NK-92 (cell line): ENCODE data around the gene FXR2.
"Not testable (repeated sequence)": the region's sequence is repeated elsewhere in the genome, so short reads cannot be mapped to it uniquely, and the experiment has no call there.

Source experiments
- DNase-seq: peaks from one replicate; lab custom pipeline; 2025; ENCODE audit not compliant: unreplicated experiment; lab: John Stamatoyannopoulos, UW

The FXR2 gene

DNA sequence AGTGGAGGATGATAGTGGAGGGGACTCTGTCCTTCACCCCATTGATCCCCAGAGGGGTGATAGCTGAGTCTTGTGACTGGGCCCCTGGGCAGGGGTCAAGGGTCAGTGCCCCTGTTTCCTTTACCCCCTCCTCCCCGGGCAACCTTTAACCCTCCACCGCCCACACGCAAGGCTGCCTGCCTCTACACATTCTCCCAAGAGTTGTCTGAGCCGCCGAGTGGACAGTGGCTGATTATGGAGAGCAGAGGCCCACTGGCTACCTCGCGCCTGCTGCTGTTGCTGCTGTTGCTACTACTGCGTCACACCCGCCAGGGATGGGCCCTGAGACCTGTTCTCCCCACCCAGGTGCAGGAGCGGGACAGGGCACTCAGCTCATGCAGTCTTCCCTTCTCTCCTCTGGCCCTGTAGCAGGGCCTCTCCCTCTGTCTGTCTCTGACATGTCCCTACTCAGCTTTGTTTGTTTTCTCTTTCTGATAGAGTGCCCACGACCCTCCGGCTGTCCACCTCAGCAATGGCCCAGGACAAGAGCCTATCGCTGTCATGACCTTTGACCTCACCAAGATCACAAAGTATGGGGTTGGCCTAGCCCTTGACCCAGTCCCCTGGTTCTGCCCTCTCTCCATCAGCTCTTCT lies 15.4 kb upstream of the FXR2 start, which contains the start of gene SHBG:
SHBG (plus strand) TSS at position 197 of the 633 bp plus-strand sequence; CDS start at position 235, 38 bp downstream.
- DNase-seq = no peak

DNA sequence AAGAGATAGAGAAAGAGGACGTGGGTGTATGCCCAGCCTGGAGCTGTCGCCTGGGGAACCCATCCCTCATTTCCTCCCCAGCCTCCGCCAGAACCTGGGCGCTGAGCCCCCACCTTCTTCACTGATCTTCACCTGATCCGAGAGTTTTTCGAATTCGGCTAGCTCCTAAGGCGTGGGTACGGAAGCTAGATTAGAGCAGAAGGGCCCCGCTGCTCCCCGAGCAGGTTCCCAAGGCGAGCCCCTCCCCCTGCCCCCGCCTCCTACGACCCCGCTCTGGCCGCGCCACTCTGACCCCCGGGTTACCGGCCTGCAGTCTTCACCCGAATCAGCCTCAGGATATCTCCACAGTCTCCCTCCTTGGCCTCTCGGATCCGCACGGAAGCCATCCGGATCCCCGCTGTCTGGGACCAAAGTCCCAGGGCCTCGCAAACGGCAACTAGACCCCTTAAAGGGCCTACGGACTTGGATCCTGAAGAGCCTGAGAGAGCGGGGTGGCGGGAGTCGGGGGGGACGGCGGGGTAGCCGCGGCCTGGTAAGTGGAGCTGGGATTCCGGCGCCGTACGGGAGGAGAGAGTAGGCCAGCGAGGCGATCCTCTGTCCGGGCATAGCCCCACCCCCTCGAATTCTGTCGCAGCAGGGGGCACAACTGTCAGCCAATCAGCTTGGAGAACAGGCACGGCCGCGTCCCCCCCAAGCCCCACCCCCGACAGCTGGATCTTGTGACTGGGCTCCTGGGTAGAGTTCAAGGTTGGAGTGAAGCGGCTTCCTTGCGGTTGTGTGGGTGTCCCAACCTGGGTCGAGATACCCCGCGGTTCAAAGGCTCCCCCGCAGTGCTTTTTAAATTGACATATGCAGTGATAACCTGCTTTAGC lies 12.8 kb upstream of the FXR2 start, which contains the start of gene SAT2:
SAT2 (minus strand) TSS at position 572 of the 872 bp plus-strand sequence; CDS start at position 386, 186 bp downstream.
- DNase-seq = peak; percentile 63

DNA sequence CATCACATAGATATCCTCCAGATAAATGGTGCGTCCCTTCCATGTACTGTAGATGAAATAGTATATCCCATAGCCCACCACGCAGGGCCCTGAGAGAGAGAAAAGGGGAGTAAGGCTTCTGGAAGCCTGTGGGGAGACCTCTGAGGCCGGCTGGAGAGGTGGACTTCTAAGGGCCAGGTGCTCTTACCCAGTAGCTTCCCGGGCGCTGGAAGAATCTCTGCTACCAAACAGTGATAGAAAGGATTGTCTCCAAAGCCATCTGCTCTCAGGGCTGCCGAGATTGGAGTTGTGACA lies 12.2 kb upstream of the FXR2 start:
- no peak for DNase-seq

DNA sequence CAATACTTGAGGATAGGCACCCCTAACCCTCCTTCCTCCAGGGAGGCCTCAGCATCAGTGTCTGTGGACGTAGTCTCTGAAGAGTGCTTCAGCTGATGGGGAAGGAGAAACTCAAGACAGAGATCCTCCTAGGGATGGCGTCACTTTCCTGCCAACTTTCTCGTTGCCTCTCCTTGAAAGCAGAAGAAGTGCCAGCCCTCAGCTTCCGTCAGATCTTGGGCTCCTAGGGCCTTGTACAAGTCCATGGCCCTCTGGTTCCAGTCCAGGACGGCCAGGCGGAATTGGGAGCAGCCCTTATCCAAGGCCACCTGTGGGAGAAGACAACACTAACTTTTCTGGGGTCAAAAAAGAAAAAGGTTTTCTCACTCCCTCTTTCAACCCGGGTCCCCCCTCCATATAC lies 11.6 kb upstream of the FXR2 start:
- no peak for DNase-seq

DNA sequence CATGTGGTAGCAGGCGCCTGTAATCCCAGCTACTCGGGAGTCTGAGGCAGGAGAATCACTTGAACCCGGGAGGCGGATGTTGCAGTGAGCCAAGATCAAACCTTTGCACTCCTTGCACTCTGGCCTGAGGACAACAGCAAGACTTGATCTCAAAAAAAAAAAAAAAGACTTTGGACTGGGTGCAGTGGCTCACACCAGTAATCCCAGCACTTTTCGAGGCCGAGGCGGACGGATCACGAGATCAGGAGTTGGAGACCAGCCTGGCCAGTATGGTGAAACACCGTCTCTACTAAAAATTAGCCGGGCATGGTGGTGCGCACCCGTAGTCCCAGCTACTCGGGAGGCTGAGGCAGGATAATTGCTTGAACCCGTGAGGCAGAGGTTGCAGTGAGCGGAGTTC lies 11.1 kb upstream of the FXR2 start:
- DNase-seq = not testable (repeated sequence)

DNA sequence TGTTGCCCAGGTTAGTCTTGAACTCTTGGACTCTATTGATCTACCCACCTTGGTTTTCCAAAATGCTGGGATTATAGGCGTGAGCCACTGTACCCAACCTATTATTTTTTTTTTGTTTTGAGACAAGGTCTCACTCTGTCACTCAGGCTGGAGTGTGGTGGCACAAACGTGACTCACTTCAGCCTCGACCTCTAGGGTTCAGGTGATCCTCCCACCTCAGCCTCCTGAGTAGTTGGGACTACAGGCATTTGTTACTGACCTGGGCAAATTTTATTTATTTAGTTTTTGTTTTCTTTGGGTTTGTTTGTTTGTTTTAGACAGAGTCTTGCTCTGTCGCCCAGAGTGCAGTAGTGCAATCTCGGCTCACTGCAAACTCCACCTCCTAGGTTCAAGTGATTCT lies 9.0 kb upstream of the FXR2 start:
- no peak for DNase-seq

DNA sequence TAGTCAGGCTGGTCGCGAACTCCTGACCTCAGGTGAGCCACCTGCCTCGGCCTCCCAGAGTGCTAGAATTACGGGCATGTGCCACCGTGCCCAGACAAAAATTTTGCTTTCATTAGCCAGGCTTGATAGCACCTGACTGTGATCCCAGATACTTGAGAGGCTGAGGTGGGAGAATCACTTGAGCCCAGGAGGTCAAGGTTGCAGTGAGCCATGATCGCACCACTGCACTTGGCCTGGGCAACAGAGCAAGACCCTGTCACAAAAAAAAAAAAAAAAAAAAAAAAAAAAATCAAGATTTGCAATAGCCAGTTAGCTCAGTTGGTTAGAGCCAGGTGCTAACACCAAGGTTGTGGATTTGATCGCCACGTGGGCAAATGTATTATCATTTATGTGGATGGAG lies 6.1 kb upstream of the FXR2 start:
- no peak for DNase-seq

DNA sequence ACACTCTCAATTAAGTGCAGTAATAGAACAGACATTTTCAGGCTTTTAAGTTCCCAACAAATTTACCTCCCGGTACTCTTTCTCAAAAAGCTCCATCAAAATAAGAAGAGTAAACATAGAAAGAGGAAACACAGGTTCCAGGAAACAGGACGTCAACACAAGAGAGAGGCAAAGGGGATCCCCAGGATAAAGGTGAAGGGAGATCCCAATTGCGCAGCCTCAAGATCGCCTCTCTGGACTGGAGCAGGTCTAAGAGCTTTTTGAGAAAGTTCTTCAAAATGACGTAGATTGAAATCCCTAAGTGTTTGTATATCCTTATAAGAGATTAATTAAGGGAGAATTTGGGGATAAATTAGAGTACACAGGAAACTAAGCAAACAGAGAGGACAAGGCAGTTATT lies 3.9 kb upstream of the FXR2 start:
- no peak for DNase-seq

DNA sequence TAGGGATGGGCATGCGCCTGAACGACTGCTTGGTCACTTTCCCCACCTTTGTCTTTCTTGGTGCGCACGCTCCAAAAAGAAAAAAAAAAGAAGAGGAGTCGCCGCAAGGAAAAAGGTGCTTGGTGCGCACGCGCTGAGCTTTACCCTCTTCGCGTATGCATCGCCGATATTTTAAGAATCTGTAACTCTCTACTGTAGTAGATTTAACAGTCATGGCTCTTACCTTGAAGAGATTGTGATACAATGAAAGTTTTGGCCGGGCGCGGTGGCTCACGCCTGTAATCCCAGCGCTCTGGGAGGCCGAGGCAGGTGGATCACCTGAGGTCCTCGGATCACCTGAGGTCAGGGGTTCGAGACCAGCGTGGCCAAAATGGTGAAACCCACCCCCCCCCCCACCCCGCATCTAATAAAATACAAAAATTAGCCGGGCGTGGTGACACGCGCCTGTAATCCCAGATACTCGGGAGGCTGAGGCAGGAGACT lies 609 bp upstream of the FXR2 start:
- DNase-seq = no peak

DNA sequence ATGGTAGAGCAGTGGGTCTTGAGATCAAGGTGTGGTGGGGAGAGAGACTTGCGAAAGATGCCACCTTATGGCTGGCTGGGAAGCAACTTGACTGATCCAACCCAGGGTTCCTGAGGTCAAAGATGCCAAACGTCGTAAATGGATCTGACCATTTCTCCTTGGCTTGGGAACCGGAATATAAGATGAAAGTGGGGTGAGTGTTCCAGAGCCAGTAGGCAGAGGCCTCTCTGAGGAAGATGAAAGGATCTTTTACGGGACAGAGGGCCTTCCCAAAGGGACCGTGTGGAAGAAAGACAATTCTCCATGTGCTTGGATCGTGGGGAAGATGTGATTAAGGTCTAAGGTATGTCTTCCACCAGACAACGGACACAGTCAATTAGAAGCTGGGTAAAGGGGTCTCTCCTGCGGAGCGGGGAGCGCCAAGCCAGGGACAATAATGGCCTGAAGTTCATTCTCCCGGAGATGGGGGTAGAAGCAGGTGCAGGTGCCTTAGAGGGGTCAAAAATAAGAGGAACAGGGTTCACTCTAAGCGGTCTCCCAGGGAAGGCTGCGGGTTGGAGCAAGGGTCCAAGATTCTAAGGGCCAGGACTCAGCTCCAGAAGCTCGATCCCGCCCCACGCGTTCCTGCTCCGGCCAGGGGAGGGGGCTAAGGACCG lies 800 bp downstream of the FXR2 start:
- DNase-seq = no peak

DNA sequence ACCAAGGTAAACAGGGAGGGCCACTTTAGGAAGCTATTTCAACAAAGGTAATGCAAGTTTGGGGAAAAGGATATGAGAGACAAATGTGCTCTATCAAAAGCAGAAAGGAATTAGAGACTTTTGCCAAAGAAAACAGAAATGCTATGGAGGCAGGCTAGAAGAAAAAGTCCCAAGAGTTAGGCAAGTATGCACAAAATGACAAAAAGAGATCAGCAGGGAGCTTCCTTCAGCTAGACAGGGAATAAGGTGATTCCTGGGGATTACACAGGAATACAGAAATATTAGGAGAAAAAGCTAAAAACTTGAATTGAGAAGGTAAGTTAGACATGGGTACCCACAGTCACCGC lies 2.4 kb downstream of the FXR2 start:
- no peak for DNase-seq

DNA sequence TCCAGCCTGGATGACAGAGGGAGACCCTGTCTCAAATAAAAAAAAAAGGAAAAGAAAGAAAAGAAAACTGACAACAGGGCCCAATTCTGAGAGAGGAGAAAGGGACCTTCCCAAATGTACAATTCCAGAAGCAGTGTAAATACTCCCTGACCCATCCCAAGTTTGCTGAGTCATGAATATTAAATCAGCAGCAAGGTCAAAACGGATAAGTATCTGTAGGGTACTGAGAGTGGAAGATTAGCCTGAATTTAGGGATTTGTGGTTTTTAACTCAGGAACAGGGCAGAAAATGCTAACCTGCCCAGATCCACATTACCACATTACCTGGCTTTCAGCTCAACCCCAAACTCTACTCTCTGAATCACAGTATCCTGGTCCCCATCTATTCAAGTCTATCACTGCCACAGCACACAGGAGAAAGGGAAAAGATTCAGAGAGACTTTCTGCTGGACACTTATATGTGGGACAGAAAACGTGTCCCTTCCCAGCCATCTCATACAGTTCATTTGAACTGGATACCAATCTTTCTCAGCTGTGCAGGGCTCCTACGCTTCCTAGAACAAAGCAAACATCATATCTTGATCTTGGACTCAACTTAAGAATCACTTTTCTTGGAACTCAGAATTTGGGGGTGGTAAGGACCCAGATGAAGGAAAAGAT lies 2.9 kb downstream of the FXR2 start:
- DNase-seq = no peak

DNA sequence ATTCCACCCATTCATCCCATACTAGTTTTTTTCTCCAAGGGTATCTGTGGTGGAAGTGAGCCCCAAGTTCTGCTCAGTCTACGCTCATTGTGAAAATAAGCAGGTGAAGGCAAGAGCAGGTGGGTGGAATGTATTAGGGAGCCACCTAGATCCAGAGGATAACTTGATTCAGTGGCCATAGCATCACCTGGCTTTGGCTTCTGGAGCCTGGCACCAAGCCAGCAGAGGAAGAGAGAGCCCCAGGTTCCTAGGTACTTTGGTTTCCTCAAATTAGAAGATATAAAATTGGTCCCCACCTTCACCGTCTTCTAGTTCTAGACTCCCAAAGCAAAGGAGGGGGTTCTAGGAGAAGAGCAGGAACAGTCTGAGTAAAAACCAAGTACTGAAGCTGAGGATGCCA lies 4.1 kb downstream of the FXR2 start:
- DNase-seq = no peak

DNA sequence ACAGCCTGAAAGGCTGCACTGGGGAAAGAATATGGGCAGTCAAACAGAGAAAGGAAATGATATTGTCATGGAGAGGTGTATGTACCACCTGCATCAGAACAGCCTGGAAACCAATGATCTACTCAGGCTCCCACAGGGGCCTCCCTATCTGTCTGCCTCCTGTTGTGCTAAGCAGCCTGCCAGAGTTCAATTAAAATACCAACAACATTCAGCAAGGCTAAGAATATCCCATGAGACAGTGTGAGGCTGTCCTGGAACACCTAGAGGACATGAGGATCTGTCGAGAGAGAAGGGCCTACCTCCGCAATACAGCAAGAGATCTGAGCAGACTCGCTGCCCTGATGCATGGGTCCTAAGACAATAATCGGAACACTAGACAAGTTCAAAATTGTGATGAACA lies 8.4 kb downstream of the FXR2 start:
- no peak for DNase-seq

DNA sequence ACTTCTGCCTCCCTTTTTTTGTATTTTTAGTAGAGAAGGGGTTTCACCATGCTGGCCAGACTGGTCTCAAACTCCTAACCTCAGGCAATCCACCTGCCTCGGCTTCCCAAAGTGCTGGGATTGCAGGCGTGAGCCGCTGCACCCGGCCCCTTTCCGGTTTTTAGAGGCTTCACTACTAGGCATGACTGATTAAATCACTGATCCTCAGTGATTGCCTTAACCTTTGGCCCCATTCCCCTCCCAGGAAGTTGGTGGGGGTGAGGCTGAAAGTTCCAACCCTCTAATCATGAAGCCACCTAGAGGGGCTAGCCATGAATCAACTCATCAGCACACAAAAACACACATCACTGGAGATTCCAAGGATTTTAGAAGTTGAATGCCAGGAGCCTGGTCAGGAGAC lies 17.1 kb downstream of the FXR2 start:
- DNase-seq = not testable (repeated sequence)

DNA sequence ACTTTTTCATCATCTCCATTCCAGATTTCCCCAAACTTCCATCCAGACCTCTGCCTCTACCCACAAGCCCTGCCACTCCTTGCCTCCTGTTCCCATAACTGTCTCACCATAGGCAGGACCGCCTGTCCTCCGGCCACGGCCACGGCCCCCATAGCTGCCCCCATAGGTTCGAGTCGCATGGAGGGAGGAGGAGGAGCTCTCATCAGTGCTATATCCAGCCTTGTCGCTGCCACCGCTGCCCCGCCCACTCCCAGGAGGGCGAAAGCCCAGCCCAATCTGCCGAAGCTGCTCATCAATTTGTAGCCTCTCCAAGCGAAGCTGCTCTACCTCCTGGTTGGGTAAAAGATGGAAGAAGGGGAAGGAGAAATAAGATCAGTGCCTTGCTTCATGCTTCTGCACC lies 21.4 kb downstream of the FXR2 start:
- DNase-seq = no peak

DNA sequence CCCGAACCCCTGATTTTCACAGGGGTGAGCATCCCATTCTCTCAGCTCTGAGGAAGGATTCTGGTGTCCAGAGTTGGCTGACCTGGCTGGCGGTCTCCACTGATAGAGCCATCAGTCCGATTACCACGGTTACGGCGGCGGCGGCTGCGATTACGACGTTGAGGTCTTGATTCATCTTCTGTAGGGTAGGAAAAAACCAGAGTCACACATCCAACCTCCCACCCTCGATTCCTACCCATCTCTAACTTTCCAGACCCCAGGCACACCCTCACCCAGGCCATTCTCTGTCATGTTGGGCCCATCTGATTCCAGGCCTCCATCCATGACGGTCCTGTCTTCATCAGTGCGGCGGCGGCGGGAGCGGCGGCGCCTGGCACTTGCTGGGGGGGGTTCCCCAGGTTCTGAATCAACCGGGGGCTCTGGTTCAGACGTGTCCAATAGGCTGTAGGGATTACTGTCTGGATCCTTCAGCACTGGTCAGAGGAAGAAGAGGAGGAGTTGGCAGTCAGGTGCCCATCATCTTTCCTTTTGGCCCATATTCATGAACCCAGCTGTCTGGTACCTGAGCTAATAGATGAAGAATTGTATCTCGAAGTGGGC lies 22.2 kb downstream of the FXR2 start:
- DNase-seq = no peak

DNA sequence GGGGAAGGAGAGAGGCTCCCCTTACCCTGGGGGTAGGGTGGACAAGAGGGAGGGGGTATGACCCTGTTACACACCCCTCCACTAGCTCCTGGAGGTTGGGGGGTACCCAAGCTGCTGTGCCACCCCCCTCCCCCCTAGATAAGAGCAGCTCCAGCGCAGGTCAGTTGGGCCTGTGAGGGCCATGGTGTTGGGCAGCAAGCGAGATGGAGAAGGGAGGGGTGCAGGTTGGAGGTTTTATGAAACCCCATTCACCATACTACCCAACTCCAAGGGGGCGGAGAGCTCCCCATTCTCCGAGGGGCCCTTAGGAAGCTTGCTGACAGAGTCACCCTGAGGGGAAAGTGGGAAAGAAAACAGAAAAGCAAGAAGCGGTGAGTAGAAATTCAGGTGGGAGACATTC lies 23.1 kb downstream of the FXR2 start:
- no peak for DNase-seq

DNA sequence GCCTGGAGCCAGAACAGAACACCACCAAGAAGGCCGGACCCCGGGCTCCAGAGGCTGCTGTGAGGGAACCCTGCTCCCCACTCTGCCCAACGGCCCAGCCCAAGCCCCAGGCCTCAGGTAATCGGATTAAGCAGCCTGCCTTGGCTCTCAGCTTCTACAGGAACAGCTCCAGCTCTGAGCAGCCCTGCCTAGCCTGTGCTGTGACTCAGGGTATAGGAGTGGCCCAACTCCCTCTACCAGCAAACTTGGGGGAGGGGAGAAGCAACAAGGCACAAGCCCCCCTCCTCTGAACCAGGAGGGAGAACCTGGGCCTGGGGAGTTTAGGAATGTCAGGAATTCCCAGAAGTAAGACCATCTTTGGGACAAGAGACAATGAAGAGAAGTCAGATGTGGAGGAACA lies 24.0 kb downstream of the FXR2 start:
- no peak for DNase-seq

DNA sequence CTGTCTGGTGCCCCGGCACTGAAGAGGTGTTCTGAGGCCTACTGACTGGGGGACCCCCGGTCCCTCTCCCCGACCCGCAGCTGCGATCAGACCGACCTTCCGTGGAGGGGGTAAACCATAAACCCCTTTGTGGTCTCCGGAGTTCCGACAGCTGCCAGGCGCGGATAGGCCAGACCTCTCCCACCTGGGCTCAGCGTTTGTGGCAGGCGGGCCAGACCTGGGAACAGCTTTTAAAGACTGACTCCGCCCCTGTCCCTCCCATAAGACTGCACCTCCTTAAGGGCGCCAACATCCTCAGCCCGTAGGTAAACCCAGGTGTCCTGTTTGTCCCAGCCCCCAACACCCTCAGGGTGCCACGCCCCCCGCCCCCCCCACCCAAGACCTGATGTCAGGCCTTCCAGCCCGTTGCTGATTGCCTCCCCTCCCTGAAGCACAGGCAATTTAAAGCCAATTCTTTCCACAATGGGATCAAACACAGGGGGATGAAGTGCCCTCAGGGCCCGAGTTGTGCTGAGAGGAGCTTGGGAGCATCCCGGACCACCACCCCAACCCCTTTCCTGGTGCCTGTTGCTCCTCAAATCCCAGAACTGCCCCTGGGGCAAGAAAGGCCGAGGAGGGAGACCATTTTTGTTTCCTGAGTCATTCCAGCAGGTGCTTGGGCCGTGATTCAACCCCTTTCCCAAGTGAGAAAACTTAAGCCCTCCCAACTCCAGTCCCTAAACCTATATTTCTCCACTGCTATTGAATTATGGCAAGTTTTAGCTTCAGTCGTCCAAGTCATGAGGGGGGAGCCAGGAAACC lies 24.6 kb downstream of the FXR2 start, which contains the start of gene SOX15:
SOX15 (minus strand) TSS at position 204 of the 801 bp plus-strand sequence. CDS start 418 bp downstream, outside the sequence.
- DNase-seq = no peak
